Smooth muscle cell (in vitro differentiated cells): ENCODE results near the gene SH2D3C. TPM values are rescaled to one million over a fixed set of nuclear protein-coding genes. Genes with fewer than 3 reads are reported as not detected.

Source experiments
- DNase-seq: peaks from one replicate; lab custom pipeline; 2025; ENCODE audit not compliant: unreplicated experiment; lab: John Stamatoyannopoulos, UW
- H2AFZ ChIP-seq: fragments of 200-600 bp; sonication (generic); 2 replicates; pipeline ENCODE4 v1.6.0; 2016; ENCODE audit warnings: antibody characterized with exemption, low read depth, mild to moderate bottlenecking
- H3F3A ChIP-seq: fragments of 200-600 bp; sonication (generic); 2 replicates; pipeline ENCODE4 v1.6.0; 2017; ENCODE audit warnings: antibody characterized with exemption, low read depth
- H3K27ac ChIP-seq: fragments of 200-600 bp; sonication (generic); 2 replicates; pipeline ENCODE4 v1.5.1; 2016; ENCODE audit warnings: low read depth, mild to moderate bottlenecking
- H3K27me3 ChIP-seq: fragments of 200-600 bp; sonication (generic); 2 replicates; pipeline ENCODE4 v1.6.1; 2016; ENCODE audit warnings: low read depth, mild to moderate bottlenecking
- H3K36me3 ChIP-seq: fragments of 200-600 bp; sonication (generic); 2 replicates; pipeline ENCODE4 v1.5.1; 2016; ENCODE audit warnings: low read depth
- H3K4me1 ChIP-seq: fragments of 200-600 bp; sonication (generic); 2 replicates; pipeline ENCODE4 v1.5.1; 2016; ENCODE audit warnings: low read depth
- H3K4me2 ChIP-seq: fragments of 200-600 bp; sonication (generic); 2 replicates; pipeline ENCODE4 v1.6.0; 2016; ENCODE audit warnings: mild to moderate bottlenecking
- H3K4me3 ChIP-seq: fragments of 200-600 bp; sonication (generic); 2 replicates; pipeline ENCODE4 v1.5.1; 2016; ENCODE audit warnings: mild to moderate bottlenecking
- H3K79me2 ChIP-seq: fragments of 200-600 bp; sonication (generic); 2 replicates; pipeline ENCODE4 v1.6.0; 2016; ENCODE audit warnings: low read depth, mild to moderate bottlenecking
- H3K9ac ChIP-seq: fragments of 200-600 bp; sonication (generic); 2 replicates; pipeline ENCODE4 v1.6.0; 2016; ENCODE audit warnings: low read depth
- H3K9me3 ChIP-seq: fragments of 200-600 bp; sonication (generic); replicated peaks from 2 replicates; pipeline ENCODE4 v1.5.1; 2016; ENCODE audit warnings: low read depth
- H4K20me1 ChIP-seq: fragments of 200-600 bp; sonication (generic); 2 replicates; pipeline ENCODE4 v1.6.0; 2016; ENCODE audit warnings: low read depth
- CTCF ChIP-seq: fragments of 200-600 bp; sonication (generic); IDR thresholded peaks from 2 replicates; pipeline ENCODE4 v1.5.1; 2017; ENCODE audit warnings: borderline replicate concordance, mild to moderate bottlenecking, antibody characterized with exemption; ENCODE audit not compliant: insufficient read depth, poor library complexity, severe bottlenecking
- WGBS: methylation state at CpG from one replicate; pipeline ENCODE4 v1.1.7; 2016; ENCODE audit warnings: low lambda C conversion rate; 5-methylcytosine and 5-hydroxymethylcytosine counted together
- polyA plus RNA-seq: library from polyadenylated mRNA; unstranded; fragments of >200 nt; fragmentation: Nextera tagmentation; extraction: Ambion mirVana; gene quantifications from 2 replicates; pipeline ENCODE4 v1.2.1, GENCODE V29; 2016
- total RNA-seq: library from RNA; depleted of rRNA; stranded (reverse); fragments of >200 nt; gene quantifications from 2 replicates; pipeline ENCODE4 v1.2.3, GENCODE V29; 2014

SH2D3C gene
- total and polyA plus RNA-seq, 2 experiments from 2014 or later: 0.54 TPM; not detected in 1

GRCh38 chr9:127705577-127706379 lies 72.7 kb downstream of the SH2D3C start:
- Histone ChIP-seq H4K20me1 (no peaks in the 10 kb centered on the region), H3K36me3 (no peaks in the 10 kb centered on the region), H3K4me2 (no peak overlapping the region), H3K79me2 (no peaks in the 10 kb centered on the region), H3K9ac (no peak overlapping the region), H3K4me1 (no peaks in the 10 kb centered on the region), H3K27me3 (no peaks in the 10 kb centered on the region), H3F3A (no peaks in the 10 kb centered on the region), H3K27ac (no peak overlapping the region), H3K9me3 (no peaks in the 10 kb centered on the region), H2AFZ (no peak overlapping the region), H3K4me3 (no peak overlapping the region)
- 89% methylated on average over 10 of the region's 12 CpGs for whole genome bisulfite sequencing
- DNase-seq: no peak
- no peak for TF ChIP-seq CTCF

GRCh38 chr9:127703289-127703946 lies 75.0 kb downstream of the SH2D3C start:
- Histone ChIP-seq H3K79me2 (no peaks in the 10 kb centered on the region), H4K20me1 (no peaks in the 10 kb centered on the region), H3F3A (peaks cover 3% of the 10 kb centered on the region), H2AFZ (no peak overlapping the region), H3K9ac (no peak overlapping the region), H3K4me2 (no peak overlapping the region), H3K36me3 (no peaks in the 10 kb centered on the region), H3K9me3 (no peaks in the 10 kb centered on the region), H3K27me3 (no peaks in the 10 kb centered on the region), H3K4me1 (no peaks in the 10 kb centered on the region), H3K4me3 (no peak overlapping the region), H3K27ac (no peak overlapping the region)
- 82% methylated on average over 9 of the region's 9 CpGs for WGBS
- no peak for TF ChIP-seq CTCF
- no peak for DNase-seq

- no peak overlapping the region for H3K4me2 ChIP-seq
- no peaks in the 10 kb centered on the region for H3K79me2 ChIP-seq
- no peak overlapping the region for H3K27ac ChIP-seq
- WGBS: 86% methylated on average over 5 of the region's 5 CpGs
- H3K36me3 ChIP-seq: no peaks in the 10 kb centered on the region
- H3K9me3 ChIP-seq: no peaks in the 10 kb centered on the region
- H3K27me3 ChIP-seq: no peaks in the 10 kb centered on the region
- no peaks in the 10 kb centered on the region for H4K20me1 ChIP-seq
- no peak overlapping the region for H3K9ac ChIP-seq
- TF ChIP-seq CTCF: no peak
- H3F3A ChIP-seq: peaks cover 6% of the 10 kb centered on the region
- H2AFZ ChIP-seq: no peak overlapping the region
- DNase-seq: no peak
- no peaks in the 10 kb centered on the region for H3K4me1 ChIP-seq
- H3K4me3 ChIP-seq: no peak overlapping the region
Observed at GRCh38 chr9:127700594-127701255, 77.7 kb downstream of the SH2D3C start.
